Endodermal cell (in vitro differentiated cells): Measurements from ENCODE around the gene MSANTD2. TPM values are rescaled to one million over a fixed set of nuclear protein-coding genes. Genes with fewer than 3 reads are reported as not detected.
A peak's percentile ranks its signal among the peaks of the same experiment; 100 is the strongest.

ENCODE experiments used
- DNase-seq: peaks from one replicate; pipeline ENCODE4 v3.0.0-alpha.2; 2017
- H3K27ac ChIP-seq: 2 replicates; pipeline ENCODE4 v1.5.1; 2013; ENCODE audit warnings: mild to moderate bottlenecking, low read depth, low read length, moderate library complexity
- H3K27me3 ChIP-seq: 2 replicates; pipeline ENCODE4 v1.6.1; 2013; ENCODE audit warnings: mild to moderate bottlenecking, low read length, moderate library complexity; ENCODE audit not compliant: insufficient read depth, control insufficient read depth, poor library complexity, severe bottlenecking
- H3K36me3 ChIP-seq: 2 replicates; pipeline ENCODE4 v1.7.0; 2013; ENCODE audit warnings: mild to moderate bottlenecking, low read length, moderate library complexity; ENCODE audit not compliant: control insufficient read depth, insufficient read depth
- H3K4me1 ChIP-seq: one replicate; pipeline ENCODE4 v1.7.0; 2013; ENCODE audit warnings: low read length; ENCODE audit not compliant: control insufficient read depth, insufficient read depth
- H3K4me3 ChIP-seq: 2 replicates; pipeline ENCODE4 v1.5.1; 2013; ENCODE audit warnings: mild to moderate bottlenecking, low read length, moderate library complexity
- H3K9ac ChIP-seq: 2 replicates; pipeline ENCODE4 v1.6.1; 2013; ENCODE audit warnings: mild to moderate bottlenecking, low read length, moderate library complexity; ENCODE audit not compliant: poor library complexity, severe bottlenecking; ENCODE audit errors: extremely low read depth
- H3K9me3 ChIP-seq: 2 replicates; pipeline ENCODE4 v1.6.1; 2013; ENCODE audit warnings: mild to moderate bottlenecking, low read length, moderate library complexity; ENCODE audit not compliant: control insufficient read depth
- H3K27ac Mint-ChIP-seq: 2 replicates; pipeline ENCODE4 v1.8.0; 2020; ENCODE audit warnings: mixed read lengths
- H3K27me3 Mint-ChIP-seq: 2 replicates; pipeline ENCODE4 v1.8.0; 2021; ENCODE audit warnings: mild to moderate bottlenecking, mixed read lengths; ENCODE audit not compliant: insufficient read depth
- H3K36me3 Mint-ChIP-seq: 2 replicates; pipeline ENCODE4 v1.8.0; 2020; ENCODE audit warnings: low read depth, mixed read lengths
- H3K4me1 Mint-ChIP-seq: 2 replicates; pipeline ENCODE4 v1.8.0; 2020; ENCODE audit warnings: mixed read lengths
- H3K4me3 Mint-ChIP-seq: 2 replicates; pipeline ENCODE4 v1.8.0; 2020; ENCODE audit warnings: mild to moderate bottlenecking, moderate library complexity, mixed read lengths
- H3K9me3 Mint-ChIP-seq: 2 replicates; pipeline ENCODE4 v1.8.0; 2020; ENCODE audit warnings: mild to moderate bottlenecking, mixed read lengths
- CTCF ChIP-seq: fragments of 200-600 bp; sonication (generic); conservative IDR thresholded peaks from 2 replicates; pipeline ENCODE4 v1.5.0; 2021; ENCODE audit warnings: antibody characterized with exemption, mild to moderate bottlenecking
- WGBS, 2 experiments: methylation state at CpG; one replicate each; pipeline versions ENCODE4 v1.1.5 to v1.1.7; 2013; ENCODE audit warnings: missing lambda C conversion rate in 2 of 2, mixed read lengths in 1 of 2; ENCODE audit not compliant: insufficient coverage in 1 of 2, insufficient read length in 1 of 2; 5-methylcytosine and 5-hydroxymethylcytosine counted together
- total RNA-seq, 2 donors: library from RNA; stranded (reverse); fragmentation: NEBNext Ultra II Directional in 1 of 2; extraction: Animal tissue kit (Norgen Biotek cat#: 25700) in 1 of 2; gene quantifications; 2 replicates in 1 of 2; 3 replicates in 1 of 2; pipeline ENCODE4 v1.2.1, GENCODE V29; 2021

Gene MSANTD2
- total RNA-seq, 2 donors from 2014 or later = 18.3 to 21.3 TPM

GRCh38 chr11:124841201-124841600 lies 41.0 kb upstream of the MSANTD2 start:
- no peak overlapping the region for H3K27ac Mint-ChIP-seq
- H3K4me1 Mint-ChIP-seq = peaks cover 11% of the 10 kb centered on the region
- H3K9me3 ChIP-seq = no peaks in the 10 kb centered on the region
- no peak overlapping the region for H3K4me3 Mint-ChIP-seq
- peaks cover 21% of the 10 kb centered on the region for H3K27me3 Mint-ChIP-seq
- WGBS, 2 experiments = 60 to 81% methylated on average over 1 to 2 of the region's 3 CpGs
- no peaks in the 10 kb centered on the region for H3K36me3 Mint-ChIP-seq
- H3K36me3 ChIP-seq = no peaks in the 10 kb centered on the region
- no peak overlapping the region for H3K4me3 ChIP-seq
- TF ChIP-seq CTCF = no peak
- H3K9me3 Mint-ChIP-seq = no peaks in the 10 kb centered on the region
- H3K27me3 ChIP-seq = peaks cover 91% of the 10 kb centered on the region
- no peak overlapping the region for H3K27ac ChIP-seq
- DNase-seq = no peak
- H3K9ac ChIP-seq = no peak overlapping the region
- no peaks in the 10 kb centered on the region for H3K4me1 ChIP-seq

- 60 to 71% methylated on average over 1 of the region's 1 CpG for WGBS, 2 experiments
Measured at GRCh38 chr11:124840666-124841065, 40.5 kb upstream of the MSANTD2 start.

GRCh38 chr11:124839972-124840621 lies 39.9 kb upstream of the MSANTD2 start:
- TF ChIP-seq CTCF = no peak
- Mint-ChIP-seq H3K27me3 (peaks cover 30% of the 10 kb centered on the region), H3K4me3 (peak overlapping the region; percentile 47), H3K36me3 (no peaks in the 10 kb centered on the region), H3K9me3 (no peaks in the 10 kb centered on the region), H3K27ac (no peak overlapping the region), H3K4me1 (peaks cover 11% of the 10 kb centered on the region)
- no peaks in the 10 kb centered on the region for H3K36me3 ChIP-seq
- DNase-seq = no peak
- peak overlapping the region; percentile 71 for H3K27ac ChIP-seq
- peaks cover 82% of the 10 kb centered on the region for H3K27me3 ChIP-seq
- H3K9me3 ChIP-seq = no peaks in the 10 kb centered on the region
- WGBS, 2 experiments = 4 to 13% methylated on average over 3 to 20 of the region's 20 CpGs
- peak overlapping the region; percentile 61 for H3K4me3 ChIP-seq
- H3K9ac ChIP-seq = no peak overlapping the region
- no peaks in the 10 kb centered on the region for H3K4me1 ChIP-seq

More at GRCh38 chr11:124840666-124841065, 40.5 kb upstream of the MSANTD2 start:
- Histone ChIP-seq H3K4me1 (no peaks in the 10 kb centered on the region), H3K9ac (no peak overlapping the region), H3K9me3 (no peaks in the 10 kb centered on the region), H3K36me3 (no peaks in the 10 kb centered on the region), H3K4me3 (no peak overlapping the region), H3K27me3 (peaks cover 88% of the 10 kb centered on the region), H3K27ac (no peak overlapping the region)
- Mint-ChIP-seq H3K27ac (no peak overlapping the region), H3K4me1 (peaks cover 11% of the 10 kb centered on the region), H3K9me3 (no peaks in the 10 kb centered on the region), H3K36me3 (no peaks in the 10 kb centered on the region), H3K4me3 (no peak overlapping the region), H3K27me3 (peaks cover 25% of the 10 kb centered on the region)
- no peak for TF ChIP-seq CTCF
- DNase-seq = no peak
